SK-N-SH treated with all-trans-retinoic acid at 6 μM for 48 hours (cell line): ENCODE data around the gene RGS7.

Experiments
- ISL1 ChIP-seq: fragments of 250-450 bp; sonication (Bioruptor Pico); IDR thresholded peaks from 2 replicates; pipeline ENCODE4 v2.1.2; 2022; ENCODE audit warnings: mild to moderate bottlenecking, moderate library complexity
- SNAI2 ChIP-seq: fragments of 250-450 bp; sonication (Bioruptor Pico); IDR thresholded peaks from 2 replicates; pipeline ENCODE4 v1.5.0; 2020; ENCODE audit warnings: mild to moderate bottlenecking, moderate library complexity
- ZFP3 ChIP-seq: fragments of 250-450 bp; sonication (Bioruptor Pico); IDR thresholded peaks from 2 replicates; pipeline ENCODE4 v1.5.0; 2020; ENCODE audit warnings: mild to moderate bottlenecking, moderate library complexity

DNA sequence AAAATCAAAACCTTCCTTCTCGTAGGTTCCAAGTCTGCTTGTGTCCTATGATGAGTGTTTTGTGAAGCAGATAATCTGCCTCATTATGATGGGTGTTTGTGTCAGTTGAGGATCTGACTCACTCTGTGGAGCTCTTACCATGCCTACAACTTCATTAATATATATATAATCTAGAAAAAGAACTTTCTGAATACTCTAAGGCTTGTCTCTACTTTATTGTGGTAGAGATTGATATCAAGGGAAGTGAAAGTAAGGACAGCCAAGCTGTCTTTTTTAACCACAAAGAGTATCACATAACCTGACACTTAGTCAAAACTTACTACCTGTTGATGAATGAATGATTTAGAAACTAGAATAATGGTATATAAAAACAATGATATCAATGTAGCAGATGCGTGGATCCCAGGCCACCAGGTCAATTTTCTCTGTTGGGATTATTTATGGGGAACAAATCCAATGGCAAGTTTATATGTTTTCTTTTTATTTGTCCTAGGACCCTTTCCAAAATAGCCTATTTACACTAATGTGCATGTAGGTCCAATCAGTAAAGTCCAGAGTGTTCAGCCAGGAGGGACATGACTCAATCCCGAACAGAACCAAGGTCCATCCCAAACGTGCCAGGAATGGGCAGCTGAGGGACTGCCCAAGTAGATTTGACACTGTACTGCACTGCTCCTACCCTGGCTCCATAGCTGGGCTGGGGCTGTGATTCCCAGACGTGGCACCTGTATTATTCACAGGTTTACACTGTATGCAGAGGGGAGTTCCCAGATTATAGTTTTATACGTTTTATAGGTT, 562.8 kb downstream of the RGS7 start:
- TF ChIP-seq ISL1 (CRISPR knock-in tag) (no peak), SNAI2 (no peak), ZFP3 (CRISPR knock-in tag) (no peak)
